Fibroblast of lung (primary cell): ENCODE data around the gene COBL.

Source experiments
- EZH2 ChIP-seq: IDR thresholded peaks from 2 replicates; pipeline ENCODE4 v1.5.1; 2012; ENCODE audit warnings: low read length, control low read depth, mild to moderate bottlenecking; ENCODE audit errors: missing control alignments
- TF ChIP-seq, protein P1 (sequence below), 2 donors: IDR thresholded peaks in 1 of 2; conservative IDR thresholded peaks in 1 of 2; 1 replicate in 1 of 2; 2 replicates in 1 of 2; pipeline ENCODE4 v1.5.1; 2011 to 2012; ENCODE audit warnings: low read length in 2 of 2, control low read depth in 1 of 2, inconsistent platforms in 1 of 2, low read depth in 1 of 2, mild to moderate bottlenecking in 1 of 2

DNA sequence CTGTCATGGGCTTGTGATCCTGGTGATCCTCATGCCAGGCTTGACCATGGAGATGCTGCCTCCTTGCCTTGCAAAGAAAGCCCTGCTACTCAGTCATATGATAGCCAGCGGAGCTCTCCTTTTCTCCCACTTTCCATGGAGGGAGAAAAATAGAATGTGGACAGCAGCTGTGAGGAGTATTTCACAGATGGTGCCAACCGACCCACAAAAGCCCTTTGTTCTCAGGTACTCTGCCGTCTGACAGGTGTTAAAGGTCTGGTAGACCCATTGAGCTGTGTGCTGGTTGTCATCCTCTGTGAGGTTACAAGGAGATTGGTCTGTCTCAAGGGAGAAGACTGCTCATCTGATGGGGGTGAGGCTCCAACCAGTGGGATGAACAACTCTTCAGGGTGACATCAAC lies 29.5 kb upstream of the COBL start:
- TF ChIP-seq, protein P1, sequence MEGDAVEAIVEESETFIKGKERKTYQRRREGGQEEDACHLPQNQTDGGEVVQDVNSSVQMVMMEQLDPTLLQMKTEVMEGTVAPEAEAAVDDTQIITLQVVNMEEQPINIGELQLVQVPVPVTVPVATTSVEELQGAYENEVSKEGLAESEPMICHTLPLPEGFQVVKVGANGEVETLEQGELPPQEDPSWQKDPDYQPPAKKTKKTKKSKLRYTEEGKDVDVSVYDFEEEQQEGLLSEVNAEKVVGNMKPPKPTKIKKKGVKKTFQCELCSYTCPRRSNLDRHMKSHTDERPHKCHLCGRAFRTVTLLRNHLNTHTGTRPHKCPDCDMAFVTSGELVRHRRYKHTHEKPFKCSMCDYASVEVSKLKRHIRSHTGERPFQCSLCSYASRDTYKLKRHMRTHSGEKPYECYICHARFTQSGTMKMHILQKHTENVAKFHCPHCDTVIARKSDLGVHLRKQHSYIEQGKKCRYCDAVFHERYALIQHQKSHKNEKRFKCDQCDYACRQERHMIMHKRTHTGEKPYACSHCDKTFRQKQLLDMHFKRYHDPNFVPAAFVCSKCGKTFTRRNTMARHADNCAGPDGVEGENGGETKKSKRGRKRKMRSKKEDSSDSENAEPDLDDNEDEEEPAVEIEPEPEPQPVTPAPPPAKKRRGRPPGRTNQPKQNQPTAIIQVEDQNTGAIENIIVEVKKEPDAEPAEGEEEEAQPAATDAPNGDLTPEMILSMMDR (conservative IDR thresholded peaks at IDR 0.05 in 1 of 2, IDR thresholded peaks at IDR 0.05 in 1 of 2; ENCODE audit: low read depth in 1 of 2, low read length in 2 of 2): no peak
- no peak for TF ChIP-seq EZH2
